Right lobe of liver (tissue), 6 donors: ENCODE measurements around the gene SCUBE1. TPM values are rescaled to one million over a fixed set of nuclear protein-coding genes. Genes with fewer than 3 reads are reported as not detected.

ENCODE experiments used
- ATAC-seq, 4 donors: fragments of 200-7000 bp; cut with Tn5 transposase; one replicate each; pipeline ENCODE4 v1.9.1; 2020; ENCODE audit warnings: mild to moderate bottlenecking in 4 of 4, moderate library complexity in 4 of 4
- DNase-seq, 3 donors: peaks; one replicate each; pipeline ENCODE4 v3.0.0-alpha.2; 2020
- H3K27ac ChIP-seq, 3 donors: fragments of 200-600 bp; one replicate each; pipeline ENCODE4 v1.8.0; 2022
- H3K27me3 ChIP-seq, 2 donors: fragments of 200-600 bp; one replicate each; pipeline ENCODE4 v1.8.0; 2022
- H3K36me3 ChIP-seq, 4 donors: fragments of 200-600 bp; sonication (generic) in 1 of 4; one replicate each; pipeline versions ENCODE4 v1.5.1 to v1.8.0; 2017 to 2022; ENCODE audit warnings: control low read depth in 1 of 4
- H3K4me1 ChIP-seq, 4 donors: fragments of 200-600 bp; sonication (generic) in 1 of 4; one replicate each; pipeline versions ENCODE4 v1.5.1 to v1.8.0; 2017 to 2022; ENCODE audit warnings: control low read depth in 1 of 4
- H3K4me3 ChIP-seq, 3 donors: fragments of 200-600 bp; one replicate each; pipeline ENCODE4 v1.8.0; 2022
- H3K9me3 ChIP-seq, 4 donors: fragments of 200-600 bp; sonication (generic) in 1 of 4; one replicate each; pipeline versions ENCODE4 v1.5.1 to v1.8.0; 2017 to 2022; ENCODE audit warnings: control low read depth in 1 of 4
- CTCF ChIP-seq, 4 donors: fragments of 200-600 bp in 3 of 4; fragments of 450-650 bp in 1 of 4; IDR thresholded peaks; one replicate each; pipeline versions ENCODE4 v1.5.1 to v1.8.0; 2016 to 2022; ENCODE audit warnings: antibody characterized with exemption in 4 of 4, mild to moderate bottlenecking in 2 of 4
- POLR2A ChIP-seq: fragments of 450-650 bp; IDR thresholded peaks from one replicate; pipeline ENCODE4 v1.6.1; 2017; ENCODE audit warnings: antibody characterized with exemption, mild to moderate bottlenecking
- WGBS: methylation state at CpG from one replicate; pipeline ENCODE4 v1.1.6; 2018; ENCODE audit warnings: low coverage, low lambda C conversion rate; ENCODE audit not compliant: insufficient coverage; ENCODE audit errors: missing lambda C conversion rate; 5-methylcytosine and 5-hydroxymethylcytosine counted together
- intact Hi-C, 2 donors: fragments of 100-400 bp; cut with DNase I; formaldehyde crosslinking; loops; one replicate each; pipeline versions ENCODE4 v1.11.2 to v1.14.1; 2022
- total RNA-seq, 6 experiments: library from RNA; depleted of rRNA in 2 of 6; stranded (reverse); fragments of >200 nt in 2 of 6; fragmentation: NEBNext Ultra II Directional in 3 of 6; extraction: Animal tissue kit (Norgen Biotek cat#: 25700) in 3 of 6; gene quantifications; one replicate each; pipeline versions ENCODE4 v1.1.0 to v1.2.4, GENCODE V29; 2016 to 2023
- donor health status: DM: no; HTN: yes; CAD: no.
- donor health status: DM: no; HTN: no; CAD: no.
- donor health status: DM: no; HTN: no; CAD: no.
- donor health status: DM: no; HTN: yes; CAD: no.
- donor health status: DM: no; HTN: yes; CAD: no.

Gene SCUBE1
- total RNA-seq, 6 experiments from 2014 or later = 0.73 to 11.7 (median 2.7) TPM

GRCh38 chr22:43166132-43166930 is 176.8 kb downstream of the SCUBE1 start:
- 81% methylated on average over 7 of the region's 23 CpGs for WGBS
- no peak for DNase-seq
- Histone ChIP-seq H3K36me3 (peaks cover 0 to 16% (median 0%) of the 10 kb centered on the region in 4 donors), H3K9me3 (no peaks in the 10 kb centered on the region), H3K4me3 (no peak overlapping the region), H3K27me3 (no peaks in the 10 kb centered on the region), H3K4me1 (no peaks in the 10 kb centered on the region), H3K27ac (no peak overlapping the region)
- intact Hi-C loops = no loop called here
- no peak for TF ChIP-seq CTCF (IDR thresholded peaks at IDR 0.05)
- no peak for TF ChIP-seq POLR2A
- ATAC-seq = no peak

- no peak overlapping the region for H3K27ac ChIP-seq
- H3K36me3 ChIP-seq = no peaks in the 10 kb centered on the region
- no peak overlapping the region for H3K4me3 ChIP-seq
- DNase-seq (no peak), ATAC-seq (no peak)
- TF ChIP-seq CTCF (IDR thresholded peaks at IDR 0.05) (no peak), POLR2A (no peak)
- no peaks in the 10 kb centered on the region for H3K9me3 ChIP-seq
- intact Hi-C loops = no loop called here
- WGBS = 34% methylated on average over 8 of the region's 16 CpGs
- no peaks in the 10 kb centered on the region for H3K4me1 ChIP-seq
- H3K27me3 ChIP-seq = no peaks in the 10 kb centered on the region
Observed at GRCh38 chr22:43164636-43165035, 178.5 kb downstream of the SCUBE1 start.

DNA sequence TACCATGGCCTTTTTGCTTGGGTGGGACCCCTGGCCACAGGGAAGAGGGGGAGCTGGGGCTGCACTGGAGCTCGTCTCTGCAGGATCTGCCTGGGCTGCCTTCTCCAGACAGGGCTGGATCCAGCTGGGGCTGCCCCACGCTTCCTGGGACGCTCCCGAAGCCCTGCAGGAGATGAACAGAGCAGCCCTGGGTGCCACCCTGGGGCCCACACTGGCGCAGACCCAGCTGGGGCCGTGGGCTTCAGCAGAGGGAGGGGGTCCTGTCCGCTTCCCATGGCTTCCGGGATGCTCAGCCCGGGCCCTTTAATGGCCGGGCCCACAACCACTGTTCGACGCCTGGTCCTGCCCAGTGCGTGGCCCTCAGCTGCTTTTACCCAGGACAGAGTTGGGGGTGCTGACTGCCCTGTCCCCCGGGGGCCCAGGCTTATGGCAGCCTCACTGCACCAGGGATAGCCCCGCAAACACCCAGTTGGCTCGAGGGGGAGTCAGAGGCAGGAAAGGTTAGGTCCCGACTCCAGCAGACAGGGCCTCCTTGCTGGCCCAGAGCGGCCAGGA is 179.9 kb downstream of the SCUBE1 start:
- no peak overlapping the region for H3K27ac ChIP-seq

DNA sequence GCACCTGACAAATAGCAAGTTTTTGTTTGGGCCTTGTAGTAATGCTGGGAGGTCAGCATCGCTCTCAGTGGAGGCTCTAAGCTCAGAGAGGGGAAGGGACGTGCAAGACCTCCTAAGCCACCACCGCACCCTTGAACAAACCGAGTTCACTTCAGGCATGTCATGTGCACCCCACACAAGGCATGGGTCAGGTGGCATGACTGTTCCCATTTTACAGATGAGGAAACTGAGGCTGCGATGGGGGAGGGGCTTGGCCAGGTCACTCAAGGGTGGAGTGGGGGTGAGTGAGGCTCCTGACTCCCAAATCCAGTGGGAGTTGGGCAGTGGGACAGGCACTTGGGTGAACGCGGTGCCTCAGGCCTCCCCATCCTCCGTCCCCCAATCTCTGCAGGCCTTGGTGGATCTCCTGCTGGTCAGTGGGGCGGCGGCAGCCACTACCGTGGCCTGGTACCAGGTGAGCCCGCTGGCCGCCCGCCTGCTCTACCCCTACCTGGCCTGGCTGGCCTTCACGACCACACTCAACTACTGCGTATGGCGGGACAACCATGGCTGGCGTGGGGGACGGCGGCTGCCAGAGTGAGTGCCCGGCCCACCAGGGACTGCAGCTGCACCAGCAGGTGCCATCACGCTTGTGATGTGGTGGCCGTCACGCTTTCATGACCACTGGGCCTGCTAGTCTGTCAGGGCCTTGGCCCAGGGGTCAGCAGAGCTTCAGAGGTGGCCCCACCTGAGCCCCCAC is 180.6 kb downstream of the SCUBE1 start:
- DNase-seq = no peak
- Histone ChIP-seq H3K4me1 (no peaks in the 10 kb centered on the region), H3K9me3 (no peaks in the 10 kb centered on the region), H3K36me3 (no peaks in the 10 kb centered on the region), H3K27ac (no peak overlapping the region), H3K4me3 (no peak overlapping the region), H3K27me3 (no peaks in the 10 kb centered on the region)
- intact Hi-C loops = no loop called here
- no peak for ATAC-seq
- 100% methylated on average over 2 of the region's 24 CpGs for WGBS
- TF ChIP-seq POLR2A = no peak
- no peak for TF ChIP-seq CTCF (IDR thresholded peaks at IDR 0.05)

More for the DNA sequence above, 179.9 kb downstream of the SCUBE1 start:
- Histone ChIP-seq H3K9me3 (no peaks in the 10 kb centered on the region), H3K4me3 (no peak overlapping the region), H3K36me3 (no peaks in the 10 kb centered on the region), H3K27me3 (no peaks in the 10 kb centered on the region), H3K4me1 (no peaks in the 10 kb centered on the region)
- DNase-seq (no peak), ATAC-seq (peak in 1 of 4 donors; percentile 3)
- TF ChIP-seq CTCF (IDR thresholded peaks at IDR 0.05) (no peak), POLR2A (no peak)
- intact Hi-C loops = no loop called here
- WGBS = 100% methylated on average over 1 of the region's 18 CpGs
